GM12878 (cell line): Measurements from ENCODE around the gene ISCU.
A peak's percentile ranks its signal among the peaks of the same experiment; 100 is the strongest.

ENCODE experiments used
- CHD4 ChIP-seq: fragments of 200-600 bp; sonication (generic); IDR thresholded peaks from 2 replicates; pipeline ENCODE4 v1.6.1; 2016; ENCODE audit warnings: mild to moderate bottlenecking
- CREB1 ChIP-seq: IDR thresholded peaks from 2 replicates; pipeline ENCODE4 v1.6.1; 2012; ENCODE audit warnings: low read depth, mild to moderate bottlenecking, inconsistent platforms
- CTCF ChIP-seq, 3 experiments: IDR thresholded peaks in 2 of 3; conservative IDR thresholded peaks in 1 of 3; 2 replicates each; pipeline ENCODE4 v1.5.1; 2011; ENCODE audit warnings: low read depth in 3 of 3, low read length in 3 of 3, mild to moderate bottlenecking in 3 of 3, control low read depth in 2 of 3, moderate library complexity in 2 of 3, inconsistent platforms in 1 of 3, mixed read lengths in 1 of 3; ENCODE audit not compliant: control insufficient read depth in 2 of 3, insufficient read depth in 1 of 3; ENCODE audit errors: extremely low read depth in 1 of 3
- POLR2A ChIP-seq: IDR thresholded peaks from 2 replicates; pipeline ENCODE4 v1.6.1; 2011; ENCODE audit warnings: low read depth, mild to moderate bottlenecking, low read length

- TF ChIP-seq CREB1 = no peak
- no peak for TF ChIP-seq CHD4
- no peak for TF ChIP-seq POLR2A
- peak; percentile 18 to 39 (median 37); a peak in 3 of 6 replicates for TF ChIP-seq CTCF (IDR thresholded peaks at IDR 0.05 in 2 of 3, conservative IDR thresholded peaks at IDR 0.05 in 1 of 3; ENCODE audit: control insufficient read depth in 2 of 3, extremely low read depth in 1 of 3, insufficient read depth in 1 of 3, low read depth in 3 of 3, low read length in 3 of 3)
These were observed 42.8 kb upstream of the ISCU start for GRCh38 chr12:108519558-108519957.
